ENCODE measurements around the gene APC. TPM values are rescaled to one million over a fixed set of nuclear protein-coding genes. Genes with fewer than 3 reads are reported as not detected.

The APC gene
- total and polyA plus RNA-seq, 2 of the 13 experiments (the other 11 are each of a cell fraction or from before 2014, with no cell fraction given) = 6.1 to 19.0 TPM

GRCh38 chr5:112824197-112824596 lies 86.5 kb downstream of the APC start:
- peaks cover 9 to 25% of the 10 kb centered on the region in 2 experiments; a peak in 4 of 5 replicates for H3K36me3 ChIP-seq (replicated peaks in 1 of 2; ENCODE audit: control insufficient read depth in 1 of 2, insufficient read depth in 2 of 2, low read length in 2 of 2)
- FAIRE-seq = no peak
- H4K20me1 ChIP-seq (ENCODE audit: insufficient read depth, low read length) = no peaks in the 10 kb centered on the region
- H3K4me3 ChIP-seq (replicated peaks in 1 of 3; ENCODE audit: insufficient read depth in 1 of 3, low read depth in 2 of 3, low read length in 3 of 3) = no peak overlapping the region
- intact Hi-C loops (cut with micrococcal nuclease; ENCODE audit: unreplicated experiment) = no loop called here
- DNase-seq (ENCODE audit: low spot score) = no peak
- no peak for ATAC-seq
- no peaks in the 10 kb centered on the region for H3K79me2 ChIP-seq (ENCODE audit: insufficient read depth, low read length)
- H3K4me1 ChIP-seq (ENCODE audit: insufficient read depth, low read length) = no peaks in the 10 kb centered on the region
- no peak overlapping the region for H3K27ac ChIP-seq (ENCODE audit: extremely low read length, insufficient read depth, low read length)
- POLR2A ChIA-PET = no interaction called here
- BruUV-seq (replicated peaks) = no TSS peak
- no peak overlapping the region for H3K9ac ChIP-seq (ENCODE audit: insufficient read depth, low read depth, low read length)
- no peaks in the 10 kb centered on the region for H3K9me3 ChIP-seq (ENCODE audit: low read length)
- no peak overlapping the region for H2AFZ ChIP-seq (ENCODE audit: low read length)
- no peaks in the 10 kb centered on the region for H3K27me3 ChIP-seq (ENCODE audit: control insufficient read depth in 1 of 2, insufficient read depth in 2 of 2, low read length in 2 of 2)
- in situ Hi-C loops (cut with HindIII; ENCODE audit: extremely low pct_ligation_motif_present, low pct_unique_long_range_greater_than_20kb) = no loop called here
- no peak overlapping the region for H3K4me2 ChIP-seq (ENCODE audit: low read depth, low read length)
- CTCF ChIA-PET (ENCODE audit: low intra/inter-chr PET ratio, low total read pairs) = no interaction called here
- TF ChIP-seq ZNF850 (CRISPR knock-in tag; conservative IDR thresholded peaks at IDR 0.05) (no peak), ZBED4 (CRISPR knock-in tag; IDR thresholded peaks at IDR 0.05; ENCODE audit: borderline replicate concordance) (no peak), ONECUT2 (CRISPR knock-in tag; IDR thresholded peaks at IDR 0.05) (no peak), NCOA5 (CRISPR knock-in tag; IDR thresholded peaks at IDR 0.05) (no peak), ZNF20 (CRISPR knock-in tag; IDR thresholded peaks at IDR 0.05) (no peak), ZFAT (CRISPR knock-in tag; conservative IDR thresholded peaks at IDR 0.05) (no peak), ZBTB43 (CRISPR knock-in tag; conservative IDR thresholded peaks at IDR 0.05) (no peak), CC2D1A (CRISPR knock-in tag; IDR thresholded peaks at IDR 0.05) (no peak), ZNF629 (CRISPR knock-in tag; conservative IDR thresholded peaks at IDR 0.05) (no peak), ZNF703 (CRISPR knock-in tag; IDR thresholded peaks at IDR 0.05; ENCODE audit: borderline replicate concordance) (no peak), PAX8 (CRISPR knock-in tag; IDR thresholded peaks at IDR 0.05; ENCODE audit: borderline replicate concordance) (no peak), ZNF766 (CRISPR knock-in tag; IDR thresholded peaks at IDR 0.05; ENCODE audit: borderline replicate concordance) (no peak), ZNF276 (CRISPR knock-in tag; IDR thresholded peaks at IDR 0.05; ENCODE audit: low read depth) (no peak), ZMAT5 (CRISPR knock-in tag; IDR thresholded peaks at IDR 0.05; ENCODE audit: borderline replicate concordance, low read depth) (no peak), GFI1 (CRISPR knock-in tag; IDR thresholded peaks at IDR 0.05; ENCODE audit: borderline replicate concordance) (no peak), HMG20A (CRISPR knock-in tag; IDR thresholded peaks at IDR 0.05; ENCODE audit: borderline replicate concordance) (no peak), TFDP1 (CRISPR knock-in tag; IDR thresholded peaks at IDR 0.05; ENCODE audit: borderline replicate concordance) (no peak), SYNCRIP (IDR thresholded peaks at IDR 0.05; ENCODE audit: insufficient read depth, low read depth, low read length) (no peak)
